ENCODE measurements around the gene SEL1L.
"Not testable (repeated sequence)": the region's sequence is repeated elsewhere in the genome, so short reads cannot be mapped to it uniquely, and the experiment has no call there.

Gene SEL1L

GRCh38 chr14:81517798-81518398 is 15.8 kb downstream of the SEL1L start:
- 0 out of 2 replicates have a peak overlapping the region, but pooled peaks have one; percentile 20 for H3K4me3 ChIP-seq (ENCODE audit: low read depth, low read length)
- no peak for DNase-seq (ENCODE audit: low read depth)
- no peak for TF ChIP-seq CTCF (IDR thresholded peaks at IDR 0.05; ENCODE audit: control insufficient read depth, extremely low read depth, insufficient read depth)

- TF ChIP-seq CTCF (IDR thresholded peaks at IDR 0.05; ENCODE audit: control insufficient read depth, extremely low read depth, insufficient read depth): no peak
- H3K4me3 ChIP-seq (ENCODE audit: low read depth, low read length): 0 out of 2 replicates have a peak overlapping the region, but pooled peaks have one; percentile 20
- peak; percentile 82 for DNase-seq (ENCODE audit: low read depth)
Observed at GRCh38 chr14:81516986-81517797, 16.5 kb downstream of the SEL1L start.

- H3K4me3 ChIP-seq (ENCODE audit: low read depth, low read length); DNase-seq (ENCODE audit: low read depth): not testable (repeated sequence)
Observed at GRCh38 chr14:81515927-81516326, 17.7 kb downstream of the SEL1L start.

- DNase-seq (ENCODE audit: low read depth); H3K4me3 ChIP-seq (ENCODE audit: low read depth, low read length): not testable (repeated sequence)
Observed at GRCh38 chr14:81512826-81513225, 20.8 kb downstream of the SEL1L start.

- no peak for DNase-seq (ENCODE audit: low read depth)
- TF ChIP-seq CTCF (IDR thresholded peaks at IDR 0.05; ENCODE audit: control insufficient read depth, extremely low read depth, insufficient read depth): no peak
- no peak overlapping the region; the same call in 1 of the 2 replicates for H3K4me3 ChIP-seq (ENCODE audit: low read depth, low read length)
Observed at GRCh38 chr14:81511111-81511904, 22.3 kb downstream of the SEL1L start.

- TF ChIP-seq CTCF (IDR thresholded peaks at IDR 0.05; ENCODE audit: control insufficient read depth, extremely low read depth, insufficient read depth): no peak
- DNase-seq (ENCODE audit: low read depth): peak; percentile 58
- peak overlapping the region; percentile 37 for H3K4me3 ChIP-seq (ENCODE audit: low read depth, low read length)
Observed at GRCh38 chr14:81509838-81510452, 23.7 kb downstream of the SEL1L start.

- TF ChIP-seq CTCF (IDR thresholded peaks at IDR 0.05; ENCODE audit: control insufficient read depth, extremely low read depth, insufficient read depth): no peak
- no peak for DNase-seq (ENCODE audit: low read depth)
- H3K4me3 ChIP-seq (ENCODE audit: low read depth, low read length): peak overlapping the region; percentile 37
Observed at GRCh38 chr14:81509321-81509720, 24.3 kb downstream of the SEL1L start.

Measured in LNCaP clone FGC (cell line).